GM18861 (cell line): ENCODE results near the gene DSC2.
"Not testable (repeated sequence)": the region's sequence is repeated elsewhere in the genome, so short reads cannot be mapped to it uniquely, and the experiment has no call there.

Experiments used
- ATAC-seq: cut with Tn5 transposase; IDR thresholded peaks from one replicate; pipeline ENCODE4 v1.9.1; 2021; ENCODE audit not compliant: unreplicated experiment

DSC2 gene

GRCh38 chr18:31046916-31047315, 55.3 kb downstream of the DSC2 start:
- ATAC-seq: no peak

- ATAC-seq: no peak
Observed at GRCh38 chr18:31045599-31045998, 56.6 kb downstream of the DSC2 start.

GRCh38 chr18:31044926-31045325, 57.3 kb downstream of the DSC2 start:
- no peak for ATAC-seq

GRCh38 chr18:31043709-31044108, 58.5 kb downstream of the DSC2 start:
- no peak for ATAC-seq

GRCh38 chr18:31042406-31043181, 59.6 kb downstream of the DSC2 start, which contains the start of gene DSC3:
Gene DSC3, minus strand, starts transcription at chr18:31042742. Its CDS starts 82 bp downstream, at chr18:31042660.
- no peak for ATAC-seq

- ATAC-seq: no peak
Observed at GRCh38 chr18:31042084-31042405, 60.2 kb downstream of the DSC2 start.

GRCh38 chr18:31041271-31042083, 60.7 kb downstream of the DSC2 start:
- no peak for ATAC-seq

GRCh38 chr18:31040686-31041270, 61.4 kb downstream of the DSC2 start:
- ATAC-seq: no peak

GRCh38 chr18:31039426-31039825, 62.8 kb downstream of the DSC2 start:
- ATAC-seq: no peak

- not testable (repeated sequence) for ATAC-seq
Observed at GRCh38 chr18:31037686-31038085, 64.5 kb downstream of the DSC2 start.

- ATAC-seq: no peak
Observed at GRCh38 chr18:31034541-31034940, 67.7 kb downstream of the DSC2 start.

GRCh38 chr18:31030574-31031278, 71.5 kb downstream of the DSC2 start:
- no peak for ATAC-seq

GRCh38 chr18:31015715-31016434, 86.3 kb downstream of the DSC2 start:
- no peak for ATAC-seq

- ATAC-seq: not testable (repeated sequence)
Observed at GRCh38 chr18:31011455-31011854, 90.8 kb downstream of the DSC2 start.

GRCh38 chr18:31010601-31011000, 91.6 kb downstream of the DSC2 start:
- no peak for ATAC-seq
